Naive thymus-derived CD4-positive, alpha-beta T cell (primary cell): ENCODE results near the gene PARVA. TPM values are rescaled to one million over a fixed set of nuclear protein-coding genes. Genes with fewer than 3 reads are reported as not detected.

Experiments
- ATAC-seq: fragments of 150-1000 bp; cut with Tn5 transposase; 2 replicates; pipeline ENCODE4 v1.10.0; 2021; ENCODE audit warnings: mild to moderate bottlenecking, moderate library complexity
- CTCF ChIA-PET: fragments of 350-600 bp; sonication (Branson Sonifier 250); formaldehyde crosslinking; loops from one replicate; lab custom pipeline; 2021; ENCODE audit warnings: antibody characterized with exemption; lab: Charles Lee
- POLR2A ChIA-PET: fragments of 350-600 bp; sonication (Branson Sonifier 250); formaldehyde crosslinking; loops from one replicate; lab custom pipeline; 2021; ENCODE audit warnings: antibody characterized with exemption, inconsistent platforms; lab: Charles Lee
- DNase-seq, 9 donors: peaks; one replicate each; pipeline versions ENCODE4 v3.0.0 to v3.0.0-alpha.2; 2020 to 2022; ENCODE audit warnings: mixed read lengths in 1 of 9
- H3K27ac ChIP-seq: one replicate; pipeline ENCODE4 v1.7.0; 2013; ENCODE audit warnings: mild to moderate bottlenecking, low read depth, low read length, moderate library complexity
- H3K27me3 ChIP-seq, 2 donors: one replicate each; pipeline ENCODE4 v1.7.0; 2013; ENCODE audit warnings: low read length in 2 of 2, mild to moderate bottlenecking in 2 of 2, moderate library complexity in 2 of 2; ENCODE audit not compliant: control insufficient read depth in 2 of 2, insufficient read depth in 2 of 2
- H3K36me3 ChIP-seq, 3 experiments: 1 replicate in 2 of 3; 2 replicates in 1 of 3; pipeline ENCODE4 v1.7.0; 2013; ENCODE audit warnings: low read length in 3 of 3, mild to moderate bottlenecking in 3 of 3, moderate library complexity in 1 of 3; ENCODE audit not compliant: insufficient read depth in 3 of 3, control insufficient read depth in 2 of 3
- H3K4me1 ChIP-seq, 2 donors: one replicate each; pipeline ENCODE4 v1.7.0; 2013; ENCODE audit warnings: low read length in 2 of 2, mild to moderate bottlenecking in 2 of 2, moderate library complexity in 1 of 2; ENCODE audit not compliant: control insufficient read depth in 2 of 2, insufficient read depth in 2 of 2
- H3K4me3 ChIP-seq: 2 replicates; pipeline ENCODE4 v1.7.0; 2013; ENCODE audit warnings: mild to moderate bottlenecking, low read length
- H3K9me3 ChIP-seq, 3 experiments: 1 replicate in 2 of 3; 2 replicates in 1 of 3; pipeline ENCODE4 v1.7.0; 2013; ENCODE audit warnings: low read length in 3 of 3; ENCODE audit not compliant: control insufficient read depth in 2 of 3
- H3K27ac Mint-ChIP-seq, 9 donors: one replicate each; pipeline ENCODE4 v1.8.0; 2020 to 2022; ENCODE audit warnings: mixed read lengths in 9 of 9, mild to moderate bottlenecking in 8 of 9, moderate library complexity in 5 of 9, inconsistent platforms in 2 of 9
- H3K27me3 Mint-ChIP-seq, 5 donors: one replicate each; pipeline ENCODE4 v1.8.0; 2021 to 2022; ENCODE audit warnings: mixed read lengths in 5 of 5, mild to moderate bottlenecking in 1 of 5
- H3K36me3 Mint-ChIP-seq, 5 donors: one replicate each; pipeline ENCODE4 v1.8.0; 2020 to 2022; ENCODE audit warnings: mixed read lengths in 5 of 5, mild to moderate bottlenecking in 3 of 5, inconsistent platforms in 1 of 5
- H3K4me1 Mint-ChIP-seq, 7 donors: one replicate each; pipeline ENCODE4 v1.8.0; 2020 to 2022; ENCODE audit warnings: mixed read lengths in 7 of 7, mild to moderate bottlenecking in 3 of 7, inconsistent platforms in 1 of 7
- H3K4me3 Mint-ChIP-seq, 10 donors: one replicate each; pipeline ENCODE4 v1.8.0; 2020 to 2022; ENCODE audit warnings: mild to moderate bottlenecking in 10 of 10, mixed read lengths in 10 of 10, moderate library complexity in 6 of 10, inconsistent platforms in 2 of 10
- H3K9me3 Mint-ChIP-seq, 11 donors: one replicate each; pipeline ENCODE4 v1.8.0; 2020 to 2022; ENCODE audit warnings: mixed read lengths in 11 of 11, mild to moderate bottlenecking in 4 of 11, inconsistent platforms in 1 of 11, moderate library complexity in 1 of 11
- intact Hi-C, 2 donors: fragments of 100-400 bp; cut with micrococcal nuclease; formaldehyde crosslinking; loops; one replicate each; pipeline ENCODE4 v1.15.1; 2023
- polyA plus RNA-seq, 2 donors: library from polyadenylated mRNA; unstranded; fragments of 300-500 nt; fragmentation: Illumina TruSeq; gene quantifications; one replicate each; pipeline ENCODE4 v1.2.3, GENCODE V29; 2021
- total RNA-seq, 6 experiments: library from RNA in 5 of 6; stranded (reverse) in 5 of 6; gene quantifications; 1 replicate in 5 of 6; 2 replicates in 1 of 6; pipeline ENCODE4 v1.2.3 and lab custom pipeline; 2021 to 2026

Gene PARVA
- total and polyA plus RNA-seq, 7 experiments from 2014 or later, result 0.07 to 0.97 (median 0.69) TPM

DNA sequence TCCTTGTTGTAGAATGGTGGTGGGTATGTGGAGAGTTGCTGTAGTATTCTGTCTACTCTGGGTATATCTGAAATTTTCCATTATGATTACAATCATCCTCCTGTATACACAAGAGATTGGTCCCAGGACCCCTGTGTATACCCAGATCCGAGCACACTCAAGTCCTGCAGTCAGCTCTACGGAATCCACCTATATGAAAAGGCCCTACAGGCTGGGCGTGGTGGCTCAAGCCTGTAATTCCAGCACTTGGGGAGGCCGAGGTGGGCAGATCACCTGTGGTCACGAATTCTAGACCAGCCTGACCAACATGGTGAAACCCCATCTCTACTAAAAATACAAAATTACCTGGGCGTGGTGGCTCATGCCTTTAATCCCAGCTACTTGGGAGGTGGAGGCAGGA, 17.2 kb downstream of the PARVA start:
- DNase-seq (no peak), ATAC-seq (no peak)
- CTCF ChIA-PET, result no interaction called here
- intact Hi-C loops, result no loop called here
- no peak overlapping the region for H3K27ac Mint-ChIP-seq
- no peak overlapping the region for H3K4me3 Mint-ChIP-seq
- H3K36me3 Mint-ChIP-seq, result no peaks in the 10 kb centered on the region
- POLR2A ChIA-PET, result interaction anchor here (0.5 kb wide), 1 partner anchor 629 kb away, joined by 3 read pairs; no protein-coding TSS in a partner anchor
- Histone ChIP-seq H3K27me3 (no peaks in the 10 kb centered on the region), H3K27ac (no peak overlapping the region), H3K4me3 (no peak overlapping the region), H3K9me3 (peaks cover 0 to 4% (median 0%) of the 10 kb centered on the region in 3 experiments), H3K4me1 (no peaks in the 10 kb centered on the region), H3K36me3 (no peaks in the 10 kb centered on the region)
- H3K9me3 Mint-ChIP-seq, result peaks cover 0 to 8% (median 3%) of the 10 kb centered on the region in 11 donors
- H3K4me1 Mint-ChIP-seq, result peaks cover 0 to 25% (median 17%) of the 10 kb centered on the region in 7 donors
- H3K27me3 Mint-ChIP-seq, result peaks cover 0 to 16% (median 2%) of the 10 kb centered on the region in 5 donors

DNA sequence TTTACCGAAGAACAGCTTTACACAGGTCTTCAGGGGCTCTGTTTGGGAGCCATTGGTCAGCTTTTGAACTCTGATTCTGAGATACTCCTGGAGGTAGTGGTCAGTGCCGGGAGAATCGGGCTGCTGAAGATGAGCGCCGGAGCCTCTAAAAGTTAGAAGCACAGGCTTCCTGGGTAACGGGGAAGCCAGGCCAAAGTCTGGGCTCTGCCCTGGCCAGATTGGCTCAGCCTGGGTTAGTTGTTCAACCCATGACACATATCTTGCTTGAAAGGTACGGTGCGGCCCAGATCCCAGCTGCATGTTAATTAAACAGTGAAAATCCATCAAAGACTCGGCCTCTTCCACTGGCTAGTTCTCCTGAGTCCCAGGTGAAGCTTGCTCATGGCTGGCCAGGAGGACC, 18.0 kb downstream of the PARVA start:
- no peaks in the 10 kb centered on the region for H3K4me1 ChIP-seq
- no peak for ATAC-seq
- H3K27ac ChIP-seq, result no peak overlapping the region
- H3K4me3 ChIP-seq, result no peak overlapping the region
- H3K9me3 Mint-ChIP-seq, result peaks cover 0 to 8% (median 3%) of the 10 kb centered on the region in 11 donors
- ChIA-PET CTCF (no interaction called here), POLR2A (no interaction called here)
- H3K4me1 Mint-ChIP-seq, result peaks cover 0 to 25% (median 17%) of the 10 kb centered on the region in 7 donors
- H3K36me3 Mint-ChIP-seq, result no peaks in the 10 kb centered on the region
- intact Hi-C loops, result no loop called here
- peaks cover 0 to 4% (median 0%) of the 10 kb centered on the region in 3 experiments for H3K9me3 ChIP-seq
- no peak for DNase-seq
- peaks cover 0 to 10% (median 2%) of the 10 kb centered on the region in 5 donors for H3K27me3 Mint-ChIP-seq
- no peak overlapping the region for H3K4me3 Mint-ChIP-seq
- no peaks in the 10 kb centered on the region for H3K27me3 ChIP-seq
- H3K27ac Mint-ChIP-seq, result no peak overlapping the region
- no peaks in the 10 kb centered on the region for H3K36me3 ChIP-seq

DNA sequence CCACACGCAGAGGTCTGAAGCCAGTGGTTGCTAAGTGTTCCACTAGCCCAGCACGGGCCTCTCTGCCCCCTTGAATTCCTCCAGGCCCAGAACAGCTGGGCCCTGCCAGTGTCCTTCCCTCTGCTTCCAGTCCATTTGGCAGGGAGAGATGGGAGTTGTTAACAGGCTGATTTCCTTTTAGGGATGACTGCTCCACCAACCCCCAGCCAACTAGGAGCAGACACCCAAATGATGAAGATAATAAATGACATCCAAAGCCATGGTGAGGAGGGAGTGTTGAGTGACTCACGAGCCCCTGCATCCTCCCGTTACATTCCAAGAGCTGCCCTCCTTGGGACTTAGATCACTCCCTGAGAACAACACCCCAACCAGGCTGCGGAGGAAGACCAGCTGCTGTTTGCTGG, 20.6 kb downstream of the PARVA start:
- H3K4me1 ChIP-seq, result no peaks in the 10 kb centered on the region
- peak overlapping the region in 1 of 10 donors; percentile 29 for H3K4me3 Mint-ChIP-seq
- H3K4me1 Mint-ChIP-seq, result peaks cover 0 to 25% (median 17%) of the 10 kb centered on the region in 7 donors
- H3K27me3 ChIP-seq, result no peaks in the 10 kb centered on the region
- H3K27ac Mint-ChIP-seq, result no peak overlapping the region
- no peak overlapping the region for H3K4me3 ChIP-seq
- no peaks in the 10 kb centered on the region for H3K36me3 ChIP-seq
- peaks cover 0 to 9% (median 0%) of the 10 kb centered on the region in 5 donors for H3K27me3 Mint-ChIP-seq
- H3K9me3 Mint-ChIP-seq, result peaks cover 0 to 8% (median 3%) of the 10 kb centered on the region in 11 donors
- ATAC-seq, result no peak
- no peak for DNase-seq
- CTCF ChIA-PET, result interaction anchor here (0.9 kb wide), 1 partner anchor 67 kb away, joined by 3 read pairs; no protein-coding TSS in a partner anchor
- POLR2A ChIA-PET, result interaction anchor here (1.5 kb wide), 1 partner anchor 10 kb away, joined by 3 read pairs; no protein-coding TSS in a partner anchor
- intact Hi-C loops, result no loop called here
- H3K36me3 Mint-ChIP-seq, result no peaks in the 10 kb centered on the region
- no peak overlapping the region for H3K27ac ChIP-seq
- H3K9me3 ChIP-seq, result peaks cover 0 to 4% (median 0%) of the 10 kb centered on the region in 3 experiments

DNA sequence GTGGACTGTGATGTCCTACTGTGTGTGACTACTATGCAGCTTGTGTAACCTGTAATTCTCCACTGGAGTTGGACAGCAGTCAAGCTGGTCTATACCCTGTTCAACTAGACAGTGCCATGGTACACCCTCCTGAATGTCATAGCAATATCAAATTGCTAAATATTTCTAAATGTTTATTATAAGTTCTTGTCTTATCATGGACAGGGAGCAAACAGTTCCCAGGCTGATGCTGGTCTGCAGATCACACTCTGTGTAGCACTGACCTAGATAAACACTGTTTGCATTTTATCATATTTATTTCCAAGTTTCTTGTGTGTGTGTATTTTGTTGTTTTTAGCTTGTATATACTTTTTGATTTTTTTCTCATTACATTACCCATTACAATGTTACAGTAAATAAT, 22.0 kb downstream of the PARVA start:
- POLR2A ChIA-PET, result interaction anchor here (1.5 kb wide), 1 partner anchor 11 kb away, joined by 3 read pairs; no protein-coding TSS in a partner anchor

DNA sequence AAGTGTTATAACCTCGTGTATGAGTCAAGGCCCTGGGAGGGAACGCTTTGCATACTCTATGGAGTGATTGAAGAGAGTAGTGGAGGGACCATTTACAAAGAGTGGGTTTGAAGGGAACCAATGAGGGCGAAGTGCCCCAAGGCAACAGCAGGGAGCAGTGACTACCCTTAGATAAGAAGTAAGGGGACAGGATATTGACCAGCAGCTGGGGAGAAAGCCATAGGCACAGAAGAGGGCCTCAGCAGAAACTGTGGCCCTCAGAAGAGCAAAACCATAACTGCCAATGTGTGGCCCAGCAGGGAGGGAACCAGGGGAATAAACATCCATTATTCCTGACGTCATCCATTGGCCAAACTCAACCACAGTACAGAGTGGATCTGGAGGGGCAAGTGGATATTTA, 24.7 kb downstream of the PARVA start:
- Histone ChIP-seq H3K4me1 (no peaks in the 10 kb centered on the region), H3K9me3 (no peaks in the 10 kb centered on the region), H3K27me3 (no peaks in the 10 kb centered on the region), H3K27ac (no peak overlapping the region), H3K4me3 (no peak overlapping the region), H3K36me3 (no peaks in the 10 kb centered on the region)
- Mint-ChIP-seq H3K4me1 (peaks cover 0 to 16% (median 9%) of the 10 kb centered on the region in 7 donors), H3K9me3 (no peaks in the 10 kb centered on the region), H3K27me3 (peaks cover 0 to 9% (median 0%) of the 10 kb centered on the region in 5 donors), H3K27ac (no peak overlapping the region), H3K4me3 (no peak overlapping the region), H3K36me3 (no peaks in the 10 kb centered on the region)
- intact Hi-C loops, result loop anchor here in 1 of 2 donors (10.0 kb wide), 1 partner anchor 67 kb away; no protein-coding TSS in a partner anchor
- ChIA-PET CTCF (no interaction called here), POLR2A (no interaction called here)
- ATAC-seq (no peak), DNase-seq (no peak)

More for the DNA sequence above, 22.0 kb downstream of the PARVA start:
- no peak overlapping the region for H3K27ac Mint-ChIP-seq
- CTCF ChIA-PET, result no interaction called here
- no peak overlapping the region for H3K4me3 ChIP-seq
- no peaks in the 10 kb centered on the region for H3K36me3 ChIP-seq
- H3K9me3 Mint-ChIP-seq, result peaks cover 0 to 3% (median 0%) of the 10 kb centered on the region in 11 donors
- ATAC-seq (no peak), DNase-seq (no peak)
- no peaks in the 10 kb centered on the region for H3K36me3 Mint-ChIP-seq
- H3K27me3 ChIP-seq, result no peaks in the 10 kb centered on the region
- no peaks in the 10 kb centered on the region for H3K9me3 ChIP-seq
- peaks cover 0 to 25% (median 17%) of the 10 kb centered on the region in 7 donors for H3K4me1 Mint-ChIP-seq
- no peaks in the 10 kb centered on the region for H3K4me1 ChIP-seq
- no peak overlapping the region for H3K4me3 Mint-ChIP-seq
- H3K27ac ChIP-seq, result no peak overlapping the region
- H3K27me3 Mint-ChIP-seq, result peaks cover 0 to 9% (median 0%) of the 10 kb centered on the region in 5 donors
- intact Hi-C loops, result no loop called here

DNA sequence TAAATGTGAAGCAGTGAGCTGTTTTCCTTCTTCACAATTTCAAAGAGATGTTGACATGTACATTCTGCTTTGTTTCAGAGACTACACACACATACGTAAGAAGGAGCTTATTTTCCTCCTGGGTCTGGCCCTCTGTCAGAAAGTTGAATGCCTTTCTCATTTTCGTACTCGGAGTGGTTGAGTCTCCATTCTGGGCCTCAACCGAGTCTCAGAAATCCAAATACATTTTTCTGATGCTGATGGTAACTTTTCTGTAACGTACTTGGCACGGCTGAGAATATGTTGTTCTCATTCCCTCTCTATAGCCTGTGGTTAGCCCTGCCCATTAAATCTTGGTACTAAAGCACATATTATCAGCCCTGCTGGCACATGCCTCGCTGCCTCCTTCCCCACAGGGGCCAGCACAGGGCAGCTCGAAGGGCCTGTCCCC, 25.3 kb downstream of the PARVA start:
- ATAC-seq (no peak), DNase-seq (no peak)
- no peak overlapping the region for H3K27ac ChIP-seq
- H3K27me3 ChIP-seq, result no peaks in the 10 kb centered on the region
- no peaks in the 10 kb centered on the region for H3K36me3 ChIP-seq
- no peaks in the 10 kb centered on the region for H3K9me3 Mint-ChIP-seq
- no peak overlapping the region for H3K4me3 Mint-ChIP-seq
- H3K4me1 ChIP-seq, result no peaks in the 10 kb centered on the region
- CTCF ChIA-PET, result no interaction called here
- H3K36me3 Mint-ChIP-seq, result no peaks in the 10 kb centered on the region
- POLR2A ChIA-PET, result interaction anchor here (0.5 kb wide), 1 partner anchor 501 kb away, joined by 3 read pairs; no protein-coding TSS in a partner anchor
- intact Hi-C loops, result loop anchor here in 1 of 2 donors (10.0 kb wide), 1 partner anchor 68 kb away; no protein-coding TSS in a partner anchor
- H3K4me1 Mint-ChIP-seq, result peaks cover 0 to 10% (median 3%) of the 10 kb centered on the region in 7 donors
- no peaks in the 10 kb centered on the region for H3K9me3 ChIP-seq
- peaks cover 0 to 12% (median 0%) of the 10 kb centered on the region in 5 donors for H3K27me3 Mint-ChIP-seq
- no peak overlapping the region for H3K4me3 ChIP-seq
- H3K27ac Mint-ChIP-seq, result no peak overlapping the region
